ENCODE results near the gene MESP2. TPM values are rescaled to one million over a fixed set of nuclear protein-coding genes. Genes with fewer than 3 reads are reported as not detected.

MESP2 gene
- total and polyA plus RNA-seq, 9 of the 15 experiments (the other 6 are each of a cell fraction or from before 2014, with no cell fraction given) = 0.08 to 0.82 (median 0.37) TPM

DNA sequence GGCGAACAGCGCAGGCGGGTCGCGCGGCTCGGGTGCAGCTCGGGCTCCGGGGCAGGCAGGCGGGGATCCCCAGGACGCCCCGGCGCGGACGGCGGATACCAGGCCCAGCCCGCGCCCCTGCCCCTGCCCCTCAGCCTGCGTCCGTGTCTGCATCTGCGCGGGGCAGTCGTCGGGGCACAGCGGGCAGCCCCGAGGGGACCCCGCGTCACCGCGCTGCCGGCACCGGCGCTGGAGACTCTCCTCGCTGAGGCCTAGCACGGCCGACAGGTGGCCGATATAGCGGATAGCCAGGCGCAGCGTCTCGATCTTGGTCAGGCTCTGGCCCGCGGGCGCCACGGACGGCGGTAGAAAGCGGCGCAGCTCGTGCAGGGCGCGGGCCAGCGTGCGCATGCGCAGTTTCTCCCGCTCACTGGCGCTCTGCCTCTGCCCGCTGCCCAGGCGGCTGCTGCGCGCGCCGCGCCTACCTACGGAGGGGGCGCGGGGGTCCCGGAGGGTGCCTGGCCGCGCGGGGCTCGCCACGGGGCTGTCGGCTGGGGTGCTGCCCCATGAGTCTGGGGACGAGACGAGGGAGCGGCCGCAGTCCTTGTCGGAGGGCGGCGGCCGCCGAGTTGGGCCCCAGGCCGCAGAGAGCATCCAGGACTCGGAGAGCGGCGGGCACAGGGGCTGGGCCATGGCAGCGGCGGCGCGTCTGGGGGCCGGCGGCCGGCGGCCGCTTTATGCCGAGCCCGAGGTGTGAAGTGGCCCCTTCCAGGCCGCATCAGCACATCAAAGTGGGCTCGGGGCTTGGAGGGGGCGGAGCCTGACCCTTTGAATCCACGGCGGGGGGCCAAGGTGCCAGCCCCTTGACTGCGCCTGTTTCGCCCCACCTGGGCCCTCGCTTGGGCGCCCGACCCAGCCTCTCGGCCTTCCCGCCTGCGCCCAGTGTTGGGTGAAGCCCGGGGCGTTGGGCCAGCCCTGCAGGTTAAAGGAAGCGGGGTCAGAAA lies 25.3 kb upstream of the MESP2 start, which contains the start of gene MESP1 (continued):
- TF ChIP-seq, protein P1, sequence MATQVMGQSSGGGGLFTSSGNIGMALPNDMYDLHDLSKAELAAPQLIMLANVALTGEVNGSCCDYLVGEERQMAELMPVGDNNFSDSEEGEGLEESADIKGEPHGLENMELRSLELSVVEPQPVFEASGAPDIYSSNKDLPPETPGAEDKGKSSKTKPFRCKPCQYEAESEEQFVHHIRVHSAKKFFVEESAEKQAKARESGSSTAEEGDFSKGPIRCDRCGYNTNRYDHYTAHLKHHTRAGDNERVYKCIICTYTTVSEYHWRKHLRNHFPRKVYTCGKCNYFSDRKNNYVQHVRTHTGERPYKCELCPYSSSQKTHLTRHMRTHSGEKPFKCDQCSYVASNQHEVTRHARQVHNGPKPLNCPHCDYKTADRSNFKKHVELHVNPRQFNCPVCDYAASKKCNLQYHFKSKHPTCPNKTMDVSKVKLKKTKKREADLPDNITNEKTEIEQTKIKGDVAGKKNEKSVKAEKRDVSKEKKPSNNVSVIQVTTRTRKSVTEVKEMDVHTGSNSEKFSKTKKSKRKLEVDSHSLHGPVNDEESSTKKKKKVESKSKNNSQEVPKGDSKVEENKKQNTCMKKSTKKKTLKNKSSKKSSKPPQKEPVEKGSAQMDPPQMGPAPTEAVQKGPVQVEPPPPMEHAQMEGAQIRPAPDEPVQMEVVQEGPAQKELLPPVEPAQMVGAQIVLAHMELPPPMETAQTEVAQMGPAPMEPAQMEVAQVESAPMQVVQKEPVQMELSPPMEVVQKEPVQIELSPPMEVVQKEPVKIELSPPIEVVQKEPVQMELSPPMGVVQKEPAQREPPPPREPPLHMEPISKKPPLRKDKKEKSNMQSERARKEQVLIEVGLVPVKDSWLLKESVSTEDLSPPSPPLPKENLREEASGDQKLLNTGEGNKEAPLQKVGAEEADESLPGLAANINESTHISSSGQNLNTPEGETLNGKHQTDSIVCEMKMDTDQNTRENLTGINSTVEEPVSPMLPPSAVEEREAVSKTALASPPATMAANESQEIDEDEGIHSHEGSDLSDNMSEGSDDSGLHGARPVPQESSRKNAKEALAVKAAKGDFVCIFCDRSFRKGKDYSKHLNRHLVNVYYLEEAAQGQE (IDR thresholded peaks at IDR 0.05; ENCODE audit: borderline replicate concordance) = peak; percentile 33
- TF ChIP-seq, protein P1 (CRISPR knock-in tag; IDR thresholded peaks at IDR 0.05; ENCODE audit: low read depth) = 0 out of 2 replicates have a peak, but pooled peaks have one; percentile 55
- TF ChIP-seq MEIS2 (IDR thresholded peaks at IDR 0.05; ENCODE audit: partially characterized antibody) (peak; percentile 90), E2F3 (CRISPR knock-in tag; IDR thresholded peaks at IDR 0.05) (peak; percentile 86), ZNF253 (CRISPR knock-in tag; conservative IDR thresholded peaks at IDR 0.05) (no peak), ILF3 (IDR thresholded peaks at IDR 0.05; ENCODE audit: borderline replicate concordance) (no peak), ZFX (CRISPR knock-in tag; IDR thresholded peaks at IDR 0.05) (peak; percentile 91), SRSF3 (IDR thresholded peaks at IDR 0.05; ENCODE audit: insufficient read depth, low read length) (no peak), TEAD4 (IDR thresholded peaks at IDR 0.05; ENCODE audit: low read length) (no peak), TEAD4 (CRISPR knock-in tag; IDR thresholded peaks at IDR 0.05; ENCODE audit: borderline replicate concordance) (0 out of 2 replicates have a peak, but pooled peaks have one; percentile 29)
- TF ChIP-seq, protein P2, sequence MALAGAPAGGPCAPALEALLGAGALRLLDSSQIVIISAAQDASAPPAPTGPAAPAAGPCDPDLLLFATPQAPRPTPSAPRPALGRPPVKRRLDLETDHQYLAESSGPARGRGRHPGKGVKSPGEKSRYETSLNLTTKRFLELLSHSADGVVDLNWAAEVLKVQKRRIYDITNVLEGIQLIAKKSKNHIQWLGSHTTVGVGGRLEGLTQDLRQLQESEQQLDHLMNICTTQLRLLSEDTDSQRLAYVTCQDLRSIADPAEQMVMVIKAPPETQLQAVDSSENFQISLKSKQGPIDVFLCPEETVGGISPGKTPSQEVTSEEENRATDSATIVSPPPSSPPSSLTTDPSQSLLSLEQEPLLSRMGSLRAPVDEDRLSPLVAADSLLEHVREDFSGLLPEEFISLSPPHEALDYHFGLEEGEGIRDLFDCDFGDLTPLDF (CRISPR knock-in tag; IDR thresholded peaks at IDR 0.05) = peak; percentile 60
- TF ChIP-seq, protein P3, sequence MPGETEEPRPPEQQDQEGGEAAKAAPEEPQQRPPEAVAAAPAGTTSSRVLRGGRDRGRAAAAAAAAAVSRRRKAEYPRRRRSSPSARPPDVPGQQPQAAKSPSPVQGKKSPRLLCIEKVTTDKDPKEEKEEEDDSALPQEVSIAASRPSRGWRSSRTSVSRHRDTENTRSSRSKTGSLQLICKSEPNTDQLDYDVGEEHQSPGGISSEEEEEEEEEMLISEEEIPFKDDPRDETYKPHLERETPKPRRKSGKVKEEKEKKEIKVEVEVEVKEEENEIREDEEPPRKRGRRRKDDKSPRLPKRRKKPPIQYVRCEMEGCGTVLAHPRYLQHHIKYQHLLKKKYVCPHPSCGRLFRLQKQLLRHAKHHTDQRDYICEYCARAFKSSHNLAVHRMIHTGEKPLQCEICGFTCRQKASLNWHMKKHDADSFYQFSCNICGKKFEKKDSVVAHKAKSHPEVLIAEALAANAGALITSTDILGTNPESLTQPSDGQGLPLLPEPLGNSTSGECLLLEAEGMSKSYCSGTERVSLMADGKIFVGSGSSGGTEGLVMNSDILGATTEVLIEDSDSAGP (CRISPR knock-in tag; IDR thresholded peaks at IDR 0.05) = 0 out of 2 replicates have a peak, but pooled peaks have one; percentile 13
- TF ChIP-seq, protein P4, sequence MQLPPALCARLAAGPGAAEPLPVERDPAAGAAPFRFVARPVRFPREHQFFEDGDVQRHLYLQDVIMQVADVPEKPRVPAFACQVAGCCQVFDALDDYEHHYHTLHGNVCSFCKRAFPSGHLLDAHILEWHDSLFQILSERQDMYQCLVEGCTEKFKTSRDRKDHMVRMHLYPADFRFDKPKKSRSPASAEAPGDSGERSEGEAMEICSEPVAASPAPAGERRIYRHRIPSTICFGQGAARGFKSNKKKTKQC (CRISPR knock-in tag; IDR thresholded peaks at IDR 0.05) = peak; percentile 53
